Trophoblast cell (in vitro differentiated cells and primary cell): ENCODE measurements around the gene MTMR1.

Experiments used
- DNase-seq, 2 donors: peaks; one replicate each; pipeline ENCODE4 v3.0.0-alpha.2; 2016
- H2AFZ ChIP-seq: 2 replicates; pipeline ENCODE4 v1.6.1; 2013; ENCODE audit warnings: low read length, moderate library complexity, mild to moderate bottlenecking; ENCODE audit not compliant: insufficient read depth, poor library complexity
- H2AK5ac ChIP-seq: 2 replicates; pipeline ENCODE4 v1.6.1; 2013; ENCODE audit warnings: mild to moderate bottlenecking, low read length
- H2BK120ac ChIP-seq: 2 replicates; pipeline ENCODE4 v1.6.1; 2013; ENCODE audit warnings: low read length, mild to moderate bottlenecking, moderate library complexity; ENCODE audit not compliant: insufficient read depth, poor library complexity
- H2BK12ac ChIP-seq: 2 replicates; pipeline ENCODE4 v1.6.1; 2013; ENCODE audit warnings: mild to moderate bottlenecking, low read length, moderate library complexity
- H2BK5ac ChIP-seq: 2 replicates; pipeline ENCODE4 v1.6.1; 2013; ENCODE audit warnings: low read length, low read depth, moderate library complexity, mild to moderate bottlenecking; ENCODE audit not compliant: poor library complexity
- H3K14ac ChIP-seq: 2 replicates; pipeline ENCODE4 v1.6.1; 2013; ENCODE audit warnings: mild to moderate bottlenecking, low read length
- H3K18ac ChIP-seq: 2 replicates; pipeline ENCODE4 v1.6.1; 2013; ENCODE audit warnings: mild to moderate bottlenecking, low read length
- H3K23ac ChIP-seq: 2 replicates; pipeline ENCODE4 v1.6.1; 2013; ENCODE audit warnings: low read length
- H3K27ac ChIP-seq: 2 replicates; pipeline ENCODE4 v1.5.1; 2013; ENCODE audit warnings: low read depth, mild to moderate bottlenecking, inconsistent platforms, low read length, moderate library complexity
- H3K27me3 ChIP-seq: 2 replicates; pipeline ENCODE4 v1.6.1; 2013; ENCODE audit warnings: inconsistent platforms, mild to moderate bottlenecking, low read length, moderate library complexity; ENCODE audit not compliant: insufficient read depth
- H3K36me3 ChIP-seq, 2 experiments: 1 replicate in 1 of 2; 2 replicates in 1 of 2; pipeline ENCODE4 v1.6.1; 2013; ENCODE audit warnings: low read length in 2 of 2, mild to moderate bottlenecking in 2 of 2, moderate library complexity in 1 of 2; ENCODE audit not compliant: insufficient read depth in 2 of 2, control insufficient read depth in 1 of 2
- H3K4ac ChIP-seq: 2 replicates; pipeline ENCODE4 v1.6.1; 2013; ENCODE audit warnings: low read depth, mild to moderate bottlenecking, low read length, moderate library complexity
- H3K4me1 ChIP-seq, 2 experiments: 1 replicate in 1 of 2; 2 replicates in 1 of 2; pipeline ENCODE4 v1.6.1; 2013; ENCODE audit warnings: low read length in 2 of 2, mild to moderate bottlenecking in 2 of 2, moderate library complexity in 1 of 2; ENCODE audit not compliant: insufficient read depth in 2 of 2, control insufficient read depth in 1 of 2
- H3K4me2 ChIP-seq: 2 replicates; pipeline ENCODE4 v1.6.1; 2013; ENCODE audit warnings: inconsistent platforms, mild to moderate bottlenecking, low read length, moderate library complexity
- H3K4me3 ChIP-seq: 2 replicates; pipeline ENCODE4 v1.5.1; 2013; ENCODE audit warnings: mild to moderate bottlenecking, low read depth, low read length, inconsistent platforms
- H3K79me1 ChIP-seq: one replicate; pipeline ENCODE4 v1.6.1; 2013; ENCODE audit warnings: low read length
- H3K79me2 ChIP-seq: 2 replicates; pipeline ENCODE4 v1.6.1; 2013; ENCODE audit warnings: low read length, mild to moderate bottlenecking; ENCODE audit not compliant: control insufficient read depth, insufficient read depth, poor library complexity
- H3K9ac ChIP-seq: 2 replicates; pipeline ENCODE4 v1.6.1; 2013; ENCODE audit warnings: mild to moderate bottlenecking, low read length
- H3K9me3 ChIP-seq: 2 replicates; pipeline ENCODE4 v1.6.1; 2013; ENCODE audit warnings: low read depth, mild to moderate bottlenecking, control low read depth, inconsistent platforms, low read length; ENCODE audit not compliant: insufficient read depth
- H4K12ac ChIP-seq: 2 replicates; pipeline ENCODE4 v1.6.1; 2013; ENCODE audit warnings: low read depth, mild to moderate bottlenecking, low read length, moderate library complexity
- H4K8ac ChIP-seq: 2 replicates; pipeline ENCODE4 v1.6.1; 2013; ENCODE audit warnings: low read depth, mild to moderate bottlenecking, low read length, moderate library complexity
- H4K91ac ChIP-seq: one replicate; pipeline ENCODE4 v1.6.1; 2013; ENCODE audit warnings: low read depth, mild to moderate bottlenecking, low read length, moderate library complexity
- WGBS: extraction: QIAGEN DNeasy Blood & Tissue Kit; methylation state at CpG from one replicate; pipeline ENCODE4 v1.1.7; 2013; ENCODE audit warnings: missing lambda C conversion rate; ENCODE audit not compliant: insufficient read length, insufficient coverage; ENCODE audit errors: extremely low coverage; 5-methylcytosine and 5-hydroxymethylcytosine counted together

The MTMR1 gene

GRCh38 chrX:150773117-150773516 is 79.9 kb downstream of the MTMR1 start:
- Histone ChIP-seq H2BK120ac (no peak overlapping the region), H3K4me3 (no peak overlapping the region), H3K36me3 (peaks cover 1 to 7% of the 10 kb centered on the region in 2 experiments), H3K14ac (no peak overlapping the region), H2AFZ (no peak overlapping the region), H4K8ac (no peak overlapping the region), H3K27me3 (no peaks in the 10 kb centered on the region), H2BK12ac (no peak overlapping the region), H3K23ac (no peak overlapping the region), H3K4me1 (no peaks in the 10 kb centered on the region), H3K4ac (no peak overlapping the region), H3K27ac (no peak overlapping the region), H3K79me1 (no peaks in the 10 kb centered on the region), H3K9ac (no peak overlapping the region), H3K4me2 (no peak overlapping the region), H3K79me2 (no peaks in the 10 kb centered on the region), H2AK5ac (no peak overlapping the region), H4K12ac (no peak overlapping the region), H4K91ac (no peak overlapping the region), H2BK5ac (no peak overlapping the region), H3K9me3 (no peaks in the 10 kb centered on the region), H3K18ac (no peak overlapping the region)
- no CpG with 5 or more reads among the region's 8 CpGs for WGBS
- DNase-seq = no peak

- Histone ChIP-seq H2BK12ac (no peak overlapping the region), H2BK120ac (no peak overlapping the region), H3K4ac (no peak overlapping the region), H3K4me2 (no peak overlapping the region), H3K4me3 (no peak overlapping the region), H3K79me2 (no peaks in the 10 kb centered on the region), H3K18ac (no peak overlapping the region), H3K23ac (no peak overlapping the region), H3K36me3 (peaks cover 1 to 4% of the 10 kb centered on the region in 2 experiments), H2BK5ac (no peak overlapping the region), H3K9ac (no peak overlapping the region), H3K27ac (no peak overlapping the region), H2AFZ (no peak overlapping the region), H4K91ac (no peak overlapping the region), H3K27me3 (no peaks in the 10 kb centered on the region), H2AK5ac (no peak overlapping the region), H3K4me1 (no peaks in the 10 kb centered on the region), H3K14ac (no peak overlapping the region), H4K12ac (no peak overlapping the region), H4K8ac (no peak overlapping the region), H3K9me3 (no peaks in the 10 kb centered on the region), H3K79me1 (no peaks in the 10 kb centered on the region)
- no peak for DNase-seq
- WGBS = no CpG with 5 or more reads among the region's 4 CpGs
These were observed 80.4 kb downstream of the MTMR1 start for GRCh38 chrX:150773634-150774033.

- Histone ChIP-seq H3K27me3 (no peaks in the 10 kb centered on the region), H4K8ac (no peak overlapping the region), H3K18ac (no peak overlapping the region), H2AFZ (no peak overlapping the region), H3K9ac (no peak overlapping the region), H3K27ac (no peak overlapping the region), H3K4me2 (no peak overlapping the region), H4K91ac (no peak overlapping the region), H2BK12ac (no peak overlapping the region), H2AK5ac (no peak overlapping the region), H2BK120ac (no peak overlapping the region), H3K4ac (no peak overlapping the region), H2BK5ac (no peak overlapping the region), H3K79me2 (no peaks in the 10 kb centered on the region), H3K9me3 (no peaks in the 10 kb centered on the region), H4K12ac (no peak overlapping the region), H3K36me3 (peaks cover 1 to 4% of the 10 kb centered on the region in 2 experiments), H3K79me1 (no peaks in the 10 kb centered on the region), H3K4me1 (no peaks in the 10 kb centered on the region), H3K14ac (no peak overlapping the region), H3K23ac (no peak overlapping the region), H3K4me3 (no peak overlapping the region)
- no CpG with 5 or more reads among the region's 14 CpGs for WGBS
- peak; percentile 10 to 25 for DNase-seq
These were observed 81.8 kb downstream of the MTMR1 start for GRCh38 chrX:150774798-150775568.

GRCh38 chrX:150775569-150776350 is 82.6 kb downstream of the MTMR1 start:
- DNase-seq = no peak
- Histone ChIP-seq H2AFZ (no peak overlapping the region), H2BK12ac (no peak overlapping the region), H3K27me3 (no peaks in the 10 kb centered on the region), H3K4me3 (no peak overlapping the region), H3K79me1 (no peaks in the 10 kb centered on the region), H3K4ac (no peak overlapping the region), H4K12ac (no peak overlapping the region), H3K14ac (no peak overlapping the region), H3K18ac (no peak overlapping the region), H4K91ac (no peak overlapping the region), H2BK5ac (no peak overlapping the region), H3K23ac (no peak overlapping the region), H4K8ac (no peak overlapping the region), H3K9me3 (no peaks in the 10 kb centered on the region), H3K79me2 (no peaks in the 10 kb centered on the region), H2AK5ac (no peak overlapping the region), H3K36me3 (peaks cover 1 to 4% of the 10 kb centered on the region in 2 experiments), H3K9ac (no peak overlapping the region), H3K4me1 (no peaks in the 10 kb centered on the region), H2BK120ac (no peak overlapping the region), H3K4me2 (no peak overlapping the region), H3K27ac (no peak overlapping the region)
- WGBS = no CpG with 5 or more reads among the region's 18 CpGs
